LNCaP clone FGC (cell line): Measurements from ENCODE around the gene PTPRJ.

Experiments
- DNase-seq: peaks from one replicate; pipeline ENCODE4 v3.0.0-alpha.2; 2011; ENCODE audit warnings: low read depth
- H3K4me3 ChIP-seq: 2 replicates; pipeline ENCODE4 v1.5.1; 2011; ENCODE audit warnings: mild to moderate bottlenecking, low read depth, low read length, control low read depth
- TF ChIP-seq, protein P1 (sequence below): IDR thresholded peaks from 2 replicates; pipeline ENCODE4 v1.5.1; 2012; ENCODE audit warnings: mild to moderate bottlenecking; ENCODE audit not compliant: control insufficient read depth, insufficient read depth; ENCODE audit errors: extremely low read depth

The PTPRJ gene

DNA sequence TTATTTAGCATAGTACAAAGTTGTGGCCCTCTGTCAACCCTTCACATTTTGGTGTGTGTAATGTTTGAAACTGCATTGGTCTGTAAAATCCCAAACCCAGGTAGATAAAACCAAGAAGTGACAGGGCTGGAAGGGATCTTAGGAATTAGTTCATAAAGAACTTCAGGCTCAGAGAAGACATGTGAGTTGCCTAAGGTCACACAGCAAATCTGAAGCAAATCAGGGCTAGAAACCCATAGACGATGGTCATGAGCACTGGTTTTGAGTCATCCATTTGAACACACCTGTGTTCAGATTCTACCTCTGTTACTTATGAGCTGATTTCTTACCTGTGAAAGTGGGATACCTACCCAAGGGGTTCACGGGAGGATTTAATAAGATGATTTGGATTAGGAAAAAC, 107.1 kb downstream of the PTPRJ start:
- H3K4me3 ChIP-seq, result no peak overlapping the region
- TF ChIP-seq, protein P1, sequence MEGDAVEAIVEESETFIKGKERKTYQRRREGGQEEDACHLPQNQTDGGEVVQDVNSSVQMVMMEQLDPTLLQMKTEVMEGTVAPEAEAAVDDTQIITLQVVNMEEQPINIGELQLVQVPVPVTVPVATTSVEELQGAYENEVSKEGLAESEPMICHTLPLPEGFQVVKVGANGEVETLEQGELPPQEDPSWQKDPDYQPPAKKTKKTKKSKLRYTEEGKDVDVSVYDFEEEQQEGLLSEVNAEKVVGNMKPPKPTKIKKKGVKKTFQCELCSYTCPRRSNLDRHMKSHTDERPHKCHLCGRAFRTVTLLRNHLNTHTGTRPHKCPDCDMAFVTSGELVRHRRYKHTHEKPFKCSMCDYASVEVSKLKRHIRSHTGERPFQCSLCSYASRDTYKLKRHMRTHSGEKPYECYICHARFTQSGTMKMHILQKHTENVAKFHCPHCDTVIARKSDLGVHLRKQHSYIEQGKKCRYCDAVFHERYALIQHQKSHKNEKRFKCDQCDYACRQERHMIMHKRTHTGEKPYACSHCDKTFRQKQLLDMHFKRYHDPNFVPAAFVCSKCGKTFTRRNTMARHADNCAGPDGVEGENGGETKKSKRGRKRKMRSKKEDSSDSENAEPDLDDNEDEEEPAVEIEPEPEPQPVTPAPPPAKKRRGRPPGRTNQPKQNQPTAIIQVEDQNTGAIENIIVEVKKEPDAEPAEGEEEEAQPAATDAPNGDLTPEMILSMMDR, result no peak
- DNase-seq, result no peak

DNA sequence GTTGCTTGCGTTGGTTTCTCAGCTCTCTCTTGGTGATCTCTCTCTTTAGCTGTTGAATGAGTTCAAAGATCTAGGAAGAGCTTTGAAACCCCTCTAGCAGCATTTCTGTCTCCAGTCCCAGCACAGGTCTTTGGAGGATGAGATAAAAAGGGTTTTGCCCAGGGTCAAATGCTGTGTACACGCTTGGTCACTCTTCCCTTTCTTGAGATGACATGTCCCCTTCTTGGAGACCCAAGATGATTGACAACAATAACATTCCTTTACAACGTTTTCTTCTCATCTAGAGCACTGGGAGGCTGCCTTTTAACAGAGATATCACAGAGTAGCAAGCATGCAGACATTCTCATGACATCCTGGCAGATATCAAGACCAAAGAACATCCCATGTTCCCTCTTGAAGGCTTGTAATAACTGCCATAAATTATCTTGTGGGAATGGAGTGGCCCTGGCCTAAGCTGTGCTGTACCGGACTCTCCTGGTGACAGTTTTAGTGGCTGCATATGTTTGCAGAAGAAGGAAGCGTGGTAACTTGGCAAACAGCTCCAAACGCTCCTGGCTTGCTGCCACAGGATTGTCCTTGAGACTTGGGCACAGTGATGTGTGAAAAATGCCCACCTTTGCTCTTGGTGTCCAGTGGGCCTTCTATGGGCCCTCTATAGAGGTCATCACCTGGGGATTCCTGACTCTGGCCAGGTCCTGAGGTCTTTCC, 107.8 kb downstream of the PTPRJ start:
- H3K4me3 ChIP-seq, result no peak overlapping the region
- TF ChIP-seq, protein P1, result no peak
- DNase-seq, result peak; percentile 52

DNA sequence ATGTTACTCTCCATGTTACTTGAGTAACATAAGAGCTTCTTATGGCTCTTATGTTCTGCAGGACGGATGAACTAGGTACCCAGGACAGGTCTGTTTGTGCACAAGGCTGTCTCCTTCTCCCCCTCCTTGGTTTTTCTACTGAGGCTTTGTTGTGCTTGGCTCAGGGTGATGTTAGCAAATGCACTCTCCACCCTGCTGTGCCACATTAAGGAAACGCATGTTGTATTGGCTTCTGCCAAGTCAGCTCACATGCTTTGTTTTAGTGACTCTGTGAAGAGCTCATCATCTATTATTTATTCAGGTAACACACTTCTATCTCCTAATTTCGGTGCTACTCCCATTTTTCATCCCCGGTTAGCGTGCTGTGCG, 108.3 kb downstream of the PTPRJ start:
- TF ChIP-seq, protein P1, result no peak
- DNase-seq, result peak; percentile 95
- no peak overlapping the region for H3K4me3 ChIP-seq

DNA sequence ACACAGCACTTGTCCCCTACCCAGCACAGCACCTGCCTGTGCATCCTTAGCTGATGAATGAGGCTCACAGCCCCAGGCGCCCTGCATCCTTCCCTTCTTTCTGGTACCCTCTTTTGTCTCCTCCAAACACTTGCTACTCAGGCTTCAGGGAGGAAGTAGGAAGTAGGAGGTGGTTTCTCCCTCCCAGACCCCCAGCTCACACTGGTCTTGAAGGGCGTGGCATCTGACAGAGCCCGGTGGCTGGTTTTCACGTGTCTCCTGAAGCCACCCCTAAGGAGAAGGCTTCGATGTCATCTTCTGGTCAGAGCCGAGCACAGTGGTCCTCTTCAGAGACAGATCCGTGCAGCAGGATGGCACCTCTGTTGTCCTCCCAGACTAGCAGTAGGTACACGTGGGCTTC, 109.8 kb downstream of the PTPRJ start:
- TF ChIP-seq, protein P1, result no peak
- no peak overlapping the region for H3K4me3 ChIP-seq
- no peak for DNase-seq

DNA sequence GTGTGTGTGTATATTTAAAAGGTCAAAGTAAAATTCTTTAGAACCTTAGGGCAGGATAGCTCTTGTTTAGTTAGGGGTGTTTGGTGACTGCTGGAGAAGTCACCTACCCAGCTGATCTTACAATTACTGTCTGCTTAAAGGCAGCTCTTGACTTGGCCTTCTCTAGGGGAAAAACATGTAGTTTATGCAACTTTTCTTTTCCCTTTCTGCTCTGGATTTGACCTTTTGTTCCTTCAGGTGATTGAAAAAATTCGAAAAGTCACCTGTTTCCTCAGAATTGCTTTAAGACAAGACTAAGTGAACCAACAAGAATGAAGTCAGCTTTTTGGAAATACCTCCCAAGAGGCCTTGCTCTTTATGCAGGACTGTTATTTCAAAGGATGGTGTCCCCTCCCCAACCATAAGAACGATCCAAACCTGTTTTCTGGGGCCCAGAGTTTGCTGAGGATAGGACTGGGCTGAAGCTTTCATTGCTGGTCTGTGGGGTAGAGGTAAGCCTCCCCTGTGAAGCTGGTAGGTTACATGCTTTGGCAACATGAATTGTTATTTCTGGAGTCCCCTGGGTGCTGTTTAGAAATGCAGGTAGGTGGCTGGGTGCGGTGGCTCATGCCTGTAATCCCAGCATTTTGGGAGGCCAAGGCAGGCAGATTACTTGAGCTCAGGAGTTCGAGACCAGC, 111.2 kb downstream of the PTPRJ start:
- H3K4me3 ChIP-seq, result no peak overlapping the region
- no peak for DNase-seq
- TF ChIP-seq, protein P1, result no peak

DNA sequence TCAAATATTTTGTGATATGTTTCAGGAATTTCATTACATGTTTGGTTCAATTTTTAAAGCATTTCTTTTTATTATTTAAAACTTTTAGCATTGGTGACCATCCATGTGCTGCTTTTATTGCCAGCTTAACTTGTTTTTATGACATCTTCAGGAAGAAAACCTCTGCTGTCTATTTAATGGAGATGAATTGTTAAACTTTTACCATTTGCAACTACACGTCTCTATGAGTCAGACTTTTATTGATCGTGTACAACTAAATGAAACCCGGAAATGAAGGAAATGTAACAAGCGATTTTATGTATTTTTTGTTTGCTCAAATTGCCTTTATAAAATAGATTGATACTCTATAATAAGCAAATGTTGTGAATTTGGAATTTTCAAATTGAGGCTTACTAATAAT, 113.0 kb downstream of the PTPRJ start:
- peak; percentile 42 for DNase-seq
- peak overlapping the region; percentile 10; the same call in 1 of the 2 replicates for H3K4me3 ChIP-seq
- TF ChIP-seq, protein P1, result no peak
